Endothelial cell of umbilical vein (primary cell): ENCODE data around the gene ADTRP. TPM values are rescaled to one million over a fixed set of nuclear protein-coding genes. Genes with fewer than 3 reads are reported as not detected.

ENCODE experiments used
- BruUV-seq: library from RNA; stranded (reverse); fragments of 400-500 nt; replicated peaks from 2 replicates; lab custom pipeline; 2021; lab: Mats Ljungman, UMichigan
- CTCF ChIA-PET: fragments of 300-600, 350-600 bp; sonication (Branson Sonifier 250); formaldehyde crosslinking; loops from one replicate; lab custom pipeline; 2021; ENCODE audit warnings: antibody characterized with exemption, inconsistent platforms; lab: Charles Lee
- POLR2A ChIA-PET: fragments of 300-600, 350-600 bp; sonication (Branson Sonifier 250); formaldehyde crosslinking; loops from one replicate; lab custom pipeline; 2021; ENCODE audit warnings: antibody characterized with exemption, inconsistent platforms; lab: Charles Lee
- DNase-seq: peaks from one replicate; pipeline ENCODE4 v3.0.0-alpha.2; 2011; ENCODE audit warnings: low read depth, low spot score
- FAIRE-seq: peaks from 2 replicates; lab custom pipeline; 2011; peaks lifted over from hg19 to GRCh38; lab: Jason Lieb, UNC
- H2AFZ ChIP-seq: 2 replicates; pipeline ENCODE4 v1.6.0; 2012; ENCODE audit warnings: low read depth, low read length, control low read depth, inconsistent platforms
- H3K27ac ChIP-seq: 2 replicates; pipeline ENCODE4 v1.5.1; 2011; ENCODE audit warnings: low read depth, mild to moderate bottlenecking, control low read depth, low read length, moderate library complexity; ENCODE audit not compliant: insufficient read depth
- H3K27me3 ChIP-seq, 2 experiments: 2 replicates each; pipeline versions ENCODE4 v1.6.0 to v1.6.1; 2011; ENCODE audit warnings: low read length in 2 of 2, mixed read lengths in 1 of 2; ENCODE audit not compliant: control insufficient read depth in 2 of 2, insufficient read depth in 2 of 2
- H3K36me3 ChIP-seq, 2 experiments: 2 replicates in 1 of 2; 3 replicates in 1 of 2; pipeline ENCODE4 v1.5.1; 2011; ENCODE audit warnings: low read length in 2 of 2, mild to moderate bottlenecking in 1 of 2, moderate library complexity in 1 of 2; ENCODE audit not compliant: control insufficient read depth in 2 of 2, insufficient read depth in 2 of 2; ENCODE audit errors: extremely low read depth in 1 of 2
- H3K4me1 ChIP-seq: 3 replicates; pipeline ENCODE4 v1.5.1; 2011; ENCODE audit warnings: mild to moderate bottlenecking, low read length; ENCODE audit not compliant: control insufficient read depth, insufficient read depth; ENCODE audit errors: extremely low read depth
- H3K4me2 ChIP-seq: 2 replicates; pipeline ENCODE4 v1.6.1; 2011; ENCODE audit warnings: low read length, control low read depth, mixed read lengths; ENCODE audit not compliant: insufficient read depth
- H3K4me3 ChIP-seq, 3 experiments: fragments of 200-600 bp in 1 of 3; sonication (generic), shearing (Covaris generic) in 1 of 3; replicated peaks in 1 of 3; 2 replicates each; pipeline ENCODE4 v1.5.1; 2011 to 2016; ENCODE audit warnings: control low read depth in 3 of 3, low read length in 3 of 3, mild to moderate bottlenecking in 2 of 3, inconsistent platforms in 1 of 3, low read depth in 1 of 3, moderate library complexity in 1 of 3; ENCODE audit not compliant: insufficient read depth in 1 of 3
- H3K79me2 ChIP-seq: 2 replicates; pipeline ENCODE4 v1.6.0; 2012; ENCODE audit warnings: low read length, inconsistent platforms; ENCODE audit not compliant: control insufficient read depth, insufficient read depth
- H3K9ac ChIP-seq: replicated peaks from 2 replicates; pipeline ENCODE3; 2011; ENCODE audit warnings: low read length, control low read depth; ENCODE audit not compliant: insufficient read depth; ENCODE audit errors: extremely low read depth
- H3K9me1 ChIP-seq: replicated peaks from 3 replicates; pipeline ENCODE4 v1.6.0; 2011; ENCODE audit warnings: mild to moderate bottlenecking, low read length; ENCODE audit not compliant: control insufficient read depth, insufficient read depth; ENCODE audit errors: extremely low read depth
- H3K9me3 ChIP-seq: replicated peaks from 2 replicates; pipeline ENCODE4 v1.5.1; 2012; ENCODE audit warnings: low read length, inconsistent platforms; ENCODE audit not compliant: control insufficient read depth, insufficient read depth
- H4K20me1 ChIP-seq: replicated peaks from 2 replicates; pipeline ENCODE3; 2011; ENCODE audit warnings: mild to moderate bottlenecking, low read length; ENCODE audit not compliant: control insufficient read depth, insufficient read depth; ENCODE audit errors: extremely low read depth
- CTCF ChIP-seq, 2 donors: IDR thresholded peaks; 1 replicate in 1 of 2; 2 replicates in 1 of 2; pipeline ENCODE4 v1.5.1; 2011; ENCODE audit warnings: low read length in 2 of 2, mild to moderate bottlenecking in 2 of 2, moderate library complexity in 2 of 2, control low read depth in 1 of 2, inconsistent platforms in 1 of 2, low read depth in 1 of 2; ENCODE audit not compliant: insufficient read depth in 1 of 2; ENCODE audit errors: extremely low read depth in 1 of 2
- EZH2 ChIP-seq: IDR thresholded peaks from 2 replicates; pipeline ENCODE4 v1.6.1; 2012; ENCODE audit warnings: borderline replicate concordance, low read depth, mild to moderate bottlenecking, moderate library complexity, low read length, inconsistent platforms; ENCODE audit not compliant: severe bottlenecking
- FOS ChIP-seq: IDR thresholded peaks from 2 replicates; pipeline ENCODE4 v1.6.1; 2011; ENCODE audit warnings: mild to moderate bottlenecking, low read length, moderate library complexity, borderline replicate concordance; ENCODE audit not compliant: insufficient read depth
- GATA2 ChIP-seq: IDR thresholded peaks from 2 replicates; pipeline ENCODE4 v1.7.0; 2011; ENCODE audit warnings: low read depth, mild to moderate bottlenecking, moderate library complexity, mixed read lengths, low read length; ENCODE audit not compliant: insufficient read length, insufficient read depth
- JUN ChIP-seq: IDR thresholded peaks from 2 replicates; pipeline ENCODE4 v1.6.1; 2011; ENCODE audit warnings: borderline replicate concordance, low read depth; ENCODE audit not compliant: insufficient read length, insufficient read depth
- MAX ChIP-seq: IDR thresholded peaks from 2 replicates; pipeline ENCODE4 v1.6.1; 2011; ENCODE audit not compliant: insufficient read depth, insufficient read length
- MYC ChIP-seq: IDR thresholded peaks from one replicate; pipeline ENCODE4 v1.6.1; 2011; ENCODE audit warnings: mild to moderate bottlenecking, low read depth, low read length
- POLR2A ChIP-seq: IDR thresholded peaks from 2 replicates; pipeline ENCODE4 v1.6.1; 2012; ENCODE audit warnings: low read depth, mild to moderate bottlenecking, control low read depth, low read length
- POLR2AphosphoS5 ChIP-seq: IDR thresholded peaks from 2 replicates; pipeline ENCODE4 v1.6.1; 2012; ENCODE audit warnings: low read depth, mild to moderate bottlenecking, control low read depth, low read length, moderate library complexity; ENCODE audit not compliant: insufficient read depth
- dilution Hi-C: fragments of 300-500 bp; cut with MboI; formaldehyde crosslinking; loops from one replicate; pipeline ENCODE4 v1.15.0; 2019; ENCODE audit warnings: low sequenced_read_pairs; ENCODE audit not compliant: extremely low pct_ligation_motif_present
- intact Hi-C: fragments of 100-400 bp; cut with micrococcal nuclease; formaldehyde crosslinking; loops from one replicate; pipeline ENCODE4 v1.10.0; 2022
- polyA plus RNA-seq, 4 experiments: library from polyadenylated mRNA; depleted of rRNA in 3 of 4; stranded (reverse) in 3 of 4; unstranded in 1 of 4; fragments of >200 nt; gene quantifications; 2 replicates each; pipeline versions ENCODE4 v1.2.1 to v1.2.3, GENCODE V29; 2011 to 2012; ENCODE audit warnings: missing spikeins in 1 of 4
- total RNA-seq: library from RNA; stranded (reverse); gene quantifications from 2 replicates; pipeline ENCODE4 v1.2.3, GENCODE V29; 2021

The ADTRP gene
- total and polyA plus RNA-seq, 2 donors (not counting 3 experiments of a cell fraction or from before 2014, with no cell fraction given) = 3.3 to 4.4 TPM

GRCh38 chr6:11769244-11769643 lies 9.4 kb downstream of the ADTRP start:
- no peaks in the 10 kb centered on the region for H3K36me3 ChIP-seq
- H3K27me3 ChIP-seq = no peaks in the 10 kb centered on the region
- FAIRE-seq (no peak), DNase-seq (peak; percentile 39)
- no peaks in the 10 kb centered on the region for H4K20me1 ChIP-seq
- CTCF ChIA-PET = interaction anchor here (1.0 to 1.7 kb wide), 3 partner anchors 14 to 245 kb away, joined by 3 to 4 read pairs (median 3); no protein-coding TSS in a partner anchor
- H2AFZ ChIP-seq = no peak overlapping the region
- H3K9ac ChIP-seq = no peak overlapping the region
- BruUV-seq = no TSS peak
- peak overlapping the region; percentile 94 for H3K27ac ChIP-seq
- H3K9me3 ChIP-seq = no peaks in the 10 kb centered on the region
- H3K9me1 ChIP-seq = no peaks in the 10 kb centered on the region
- peaks cover 2% of the 10 kb centered on the region for H3K79me2 ChIP-seq
- dilution Hi-C loops (loop anchor here (5.0 to 25.0 kb wide), 2 partner anchors 162 to 518 kb away; partner anchors contain the start of gene EDN1), intact Hi-C loops (loop anchor here (5.0 to 10.0 kb wide), 3 partner anchors 182 to 838 kb away; no protein-coding TSS in a partner anchor)
- peak; percentile 58 for TF ChIP-seq FOS
- no peak for TF ChIP-seq MAX
- peaks cover 65% of the 10 kb centered on the region for H3K4me1 ChIP-seq
- POLR2A ChIA-PET = interaction anchor here (0.7 to 1.0 kb wide), 2 partner anchors 156 to 521 kb away, joined by 3 read pairs; partner anchors contain the start of gene EDN1
- no peak overlapping the region for H3K4me2 ChIP-seq
- H3K4me3 ChIP-seq = no peak overlapping the region

- FAIRE-seq = peak; percentile 8
- no peak overlapping the region for H3K4me2 ChIP-seq
- H3K79me2 ChIP-seq = peaks cover 2% of the 10 kb centered on the region
- peak overlapping the region; percentile 94 for H3K27ac ChIP-seq
- no peaks in the 10 kb centered on the region for H3K9me3 ChIP-seq
- dilution Hi-C loops (loop anchor here (5.0 to 25.0 kb wide), 2 partner anchors 161 to 519 kb away; partner anchors contain the start of gene EDN1), intact Hi-C loops (loop anchor here (5.0 to 10.0 kb wide), 3 partner anchors 181 to 839 kb away; no protein-coding TSS in a partner anchor)
- H4K20me1 ChIP-seq = no peaks in the 10 kb centered on the region
- no peak for DNase-seq
- no peak overlapping the region for H2AFZ ChIP-seq
- no peaks in the 10 kb centered on the region for H3K27me3 ChIP-seq
- TF ChIP-seq GATA2 (no peak), POLR2AphosphoS5 (no peak), MAX (no peak), MYC (no peak), CTCF (IDR thresholded peaks at IDR 0.05; ENCODE audit: extremely low read depth in 1 of 2, insufficient read depth in 1 of 2, low read depth in 1 of 2, low read length in 2 of 2) (no peak), POLR2A (no peak), JUN (no peak), EZH2 (no peak), FOS (no peak)
- H3K9ac ChIP-seq = no peak overlapping the region
- CTCF ChIA-PET = interaction anchor here (0.8 to 1.3 kb wide), 3 partner anchors 10 to 245 kb away, joined by 3 to 4 read pairs (median 3); partner anchors contain the start of gene ADTRP
- BruUV-seq = no TSS peak
- H3K36me3 ChIP-seq = no peaks in the 10 kb centered on the region
- H3K4me1 ChIP-seq = peaks cover 73% of the 10 kb centered on the region
- H3K9me1 ChIP-seq = no peaks in the 10 kb centered on the region
- POLR2A ChIA-PET = interaction anchor here (1.0 kb wide), 2 partner anchors 116 to 522 kb away, joined by 3 read pairs; partner anchors contain the start of gene EDN1
- H3K4me3 ChIP-seq = no peak overlapping the region
Observed at GRCh38 chr6:11767978-11768756, 10.4 kb downstream of the ADTRP start.
